ENCODE results near the gene HSPBP1. TPM values are rescaled to one million over a fixed set of nuclear protein-coding genes. Genes with fewer than 3 reads are reported as not detected.
A peak's percentile ranks its signal among the peaks of the same experiment; 100 is the strongest.

Gene HSPBP1
- total RNA-seq, 2 experiments from 2014 or later = 35.0 to 38.2 TPM

DNA sequence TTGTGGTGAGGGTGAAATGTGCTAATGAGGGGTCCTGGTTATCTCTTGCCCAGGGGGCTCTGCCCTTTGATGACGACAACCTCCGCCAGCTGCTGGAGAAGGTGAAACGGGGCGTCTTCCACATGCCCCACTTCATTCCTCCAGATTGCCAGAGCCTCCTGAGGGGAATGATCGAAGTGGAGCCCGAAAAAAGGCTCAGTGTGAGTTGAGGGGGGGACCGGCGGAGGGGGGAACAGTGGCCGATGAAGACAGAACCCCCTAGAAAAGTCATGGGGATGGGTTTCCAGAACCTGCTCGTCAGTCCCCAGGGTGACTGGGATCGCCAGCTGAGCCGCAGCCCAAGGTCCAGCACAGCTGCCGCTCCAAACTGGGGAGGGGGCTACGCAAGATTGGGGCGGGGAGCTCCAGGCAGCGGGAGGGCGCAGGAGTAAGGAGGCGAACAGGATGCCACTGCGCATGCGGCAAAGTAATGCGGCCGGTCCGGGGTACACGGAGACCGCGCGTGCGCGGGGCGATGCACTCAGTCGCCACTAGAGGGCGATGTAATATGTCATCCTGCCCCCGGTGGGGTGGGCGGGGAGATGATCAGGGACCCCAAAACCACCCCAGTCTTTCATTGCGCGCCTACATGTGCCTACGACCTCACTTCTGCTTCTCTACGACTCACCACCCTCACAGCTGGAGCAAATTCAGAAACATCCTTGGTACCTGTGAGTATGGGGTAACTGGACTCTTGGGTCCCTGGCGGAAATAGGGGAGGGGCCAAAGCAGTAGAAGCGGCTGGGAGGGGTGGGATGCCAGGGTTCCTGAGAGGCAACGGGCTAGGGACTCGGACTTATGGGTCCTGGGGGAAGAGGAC, 21.8 kb upstream of the HSPBP1 start:
- Mint-ChIP-seq H3K36me3 (peaks cover 4% of the 10 kb centered on the region), H3K27ac (peak overlapping the region; percentile 94), H3K4me1 (peaks cover 31% of the 10 kb centered on the region), H3K9me3 (ENCODE audit: low read depth) (no peaks in the 10 kb centered on the region), H3K4me3 (peak overlapping the region; percentile 78), H3K27me3 (peaks cover 3% of the 10 kb centered on the region)
- CTCF ChIA-PET = interaction anchor here (0.6 to 3.9 kb wide), 43 partner anchors 10 to 1097 kb away, joined by 3 to 58 read pairs (median 5); partner anchors contain the start of genes BRSK1, GARIN5B, HSPBP1 and ISOC2
- DNase-seq = peak; percentile 96
- peak; percentile 95 for ATAC-seq

DNA sequence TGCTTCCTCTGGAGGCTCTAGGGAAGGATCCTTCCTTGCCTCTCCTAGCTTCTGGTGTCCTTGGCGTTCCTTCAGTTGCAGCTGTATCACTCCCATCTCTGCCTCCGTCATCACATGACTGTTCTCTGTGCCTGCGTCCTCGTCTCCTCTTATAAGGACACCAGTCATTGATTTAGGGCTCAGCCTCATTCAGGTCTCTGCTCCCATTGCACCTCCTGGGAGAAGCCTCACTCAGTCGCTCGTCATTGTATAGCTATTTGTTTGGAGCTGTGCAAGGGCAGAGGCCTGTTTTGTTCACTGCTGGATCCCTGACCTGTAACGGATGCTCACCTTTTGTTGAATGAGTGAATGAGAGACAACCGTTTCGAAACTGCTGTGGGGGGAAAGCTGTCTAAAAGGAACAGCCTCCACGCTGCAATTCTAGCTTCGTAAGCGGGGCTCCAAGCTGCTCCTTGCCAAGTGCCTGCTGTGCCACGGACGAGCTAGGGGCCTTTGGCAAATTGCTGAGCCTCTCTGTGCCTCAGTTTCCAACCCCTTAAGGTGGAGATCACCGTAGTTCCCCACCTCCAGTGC, 21.1 kb upstream of the HSPBP1 start:
- H3K36me3 Mint-ChIP-seq = peaks cover 4% of the 10 kb centered on the region
- peaks cover 3% of the 10 kb centered on the region for H3K27me3 Mint-ChIP-seq
- H3K9me3 Mint-ChIP-seq (ENCODE audit: low read depth) = no peaks in the 10 kb centered on the region
- peaks cover 31% of the 10 kb centered on the region for H3K4me1 Mint-ChIP-seq
- DNase-seq (no peak), ATAC-seq (no peak)
- peak overlapping the region; percentile 94 for H3K27ac Mint-ChIP-seq
- CTCF ChIA-PET = interaction anchor here (0.6 to 3.9 kb wide), 39 partner anchors 9 to 338 kb away, joined by 3 to 58 read pairs (median 6); partner anchors contain the start of genes BRSK1, GARIN5B, HSPBP1 and ISOC2
- H3K4me3 Mint-ChIP-seq = no peak overlapping the region

DNA sequence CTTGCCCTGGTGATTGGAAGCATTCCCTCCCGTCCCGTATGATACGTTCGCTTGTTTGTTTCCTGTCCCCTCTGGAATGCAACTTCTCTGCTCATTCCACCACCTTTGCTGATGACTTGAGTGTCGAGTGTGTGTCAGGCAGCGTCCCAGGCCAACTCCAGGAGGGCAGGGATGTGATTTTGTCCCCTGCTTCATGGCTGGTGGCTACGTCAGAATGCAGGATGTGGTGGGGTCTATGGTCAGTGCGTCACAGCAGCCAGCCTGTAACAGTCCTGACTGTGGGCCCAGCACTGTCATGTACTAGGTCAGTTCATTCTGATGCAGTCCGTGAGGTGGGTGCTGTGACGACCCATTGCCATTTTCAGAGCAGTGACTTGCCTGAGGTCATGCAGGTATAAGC, 20.1 kb upstream of the HSPBP1 start:
- no peak overlapping the region for H3K4me3 Mint-ChIP-seq
- ATAC-seq = no peak
- peaks cover 25% of the 10 kb centered on the region for H3K4me1 Mint-ChIP-seq
- peaks cover 2% of the 10 kb centered on the region for H3K36me3 Mint-ChIP-seq
- no peak overlapping the region for H3K27ac Mint-ChIP-seq
- CTCF ChIA-PET = interaction anchor here (2.6 to 3.9 kb wide), 3 partner anchors 8 to 333 kb away, joined by 6 to 58 read pairs (median 46); partner anchors contain the start of gene TMEM238
- no peaks in the 10 kb centered on the region for H3K9me3 Mint-ChIP-seq (ENCODE audit: low read depth)
- H3K27me3 Mint-ChIP-seq = peaks cover 3% of the 10 kb centered on the region
- DNase-seq = no peak

DNA sequence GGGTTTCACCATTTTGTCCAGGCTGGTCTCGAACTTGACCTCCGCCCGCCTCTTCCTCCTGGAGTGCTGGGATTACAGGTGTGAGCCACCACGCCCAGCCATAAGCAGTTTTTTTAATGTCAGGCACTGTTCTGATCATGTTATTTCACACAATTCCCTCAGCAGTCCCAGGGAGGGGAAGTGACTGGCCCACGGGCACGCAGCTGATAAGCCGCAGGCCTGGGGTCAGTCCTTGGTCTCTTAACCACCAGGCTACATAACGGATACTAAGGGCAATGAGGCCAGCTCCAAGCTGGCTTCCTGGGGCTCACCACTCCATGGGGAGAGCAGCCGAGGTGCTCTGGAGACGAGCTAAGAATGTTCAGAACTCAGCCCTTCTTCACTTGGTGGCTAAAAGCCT, 17.4 kb upstream of the HSPBP1 start:
- CTCF ChIA-PET = no interaction called here
- no peak for DNase-seq
- Mint-ChIP-seq H3K27me3 (peaks cover 3% of the 10 kb centered on the region), H3K27ac (no peak overlapping the region), H3K9me3 (ENCODE audit: low read depth) (no peaks in the 10 kb centered on the region), H3K36me3 (no peaks in the 10 kb centered on the region), H3K4me3 (no peak overlapping the region), H3K4me1 (peaks cover 24% of the 10 kb centered on the region)
- ATAC-seq = no peak

DNA sequence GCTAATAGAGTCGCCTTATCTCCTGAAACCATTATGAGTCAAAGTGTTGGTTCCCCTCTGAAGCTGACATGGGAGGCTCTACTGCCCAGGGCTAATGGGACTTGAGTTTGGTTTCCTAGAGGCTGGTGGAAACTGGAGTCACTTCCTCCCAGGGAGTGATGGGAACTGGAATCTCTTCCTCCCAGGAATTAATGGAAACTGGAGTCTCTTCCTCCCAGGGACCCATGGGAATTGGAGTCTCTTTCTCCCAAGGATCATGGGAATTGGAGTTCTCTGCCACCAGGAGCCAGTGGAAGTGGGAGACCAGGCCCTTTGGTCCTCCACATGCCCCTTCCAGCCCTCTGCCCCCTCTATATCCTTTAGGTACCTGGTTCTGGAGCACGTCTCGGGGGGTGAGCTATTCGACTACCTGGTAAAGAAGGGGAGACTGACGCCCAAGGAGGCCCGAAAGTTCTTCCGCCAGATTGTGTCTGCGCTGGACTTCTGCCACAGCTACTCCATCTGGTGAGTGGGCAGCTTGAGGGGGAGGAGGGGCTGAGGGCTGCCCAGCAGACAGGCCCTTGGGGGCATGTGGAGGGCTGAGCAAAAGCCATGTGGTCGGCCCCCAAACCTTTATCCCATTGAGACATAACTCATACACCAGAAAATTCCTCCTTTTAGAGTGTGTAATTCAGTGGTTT, 9.3 kb upstream of the HSPBP1 start:
- no peak for ATAC-seq
- DNase-seq = no peak
- Mint-ChIP-seq H3K4me3 (no peak overlapping the region), H3K4me1 (peaks cover 8% of the 10 kb centered on the region), H3K9me3 (ENCODE audit: low read depth) (no peaks in the 10 kb centered on the region), H3K27ac (no peak overlapping the region), H3K27me3 (no peaks in the 10 kb centered on the region), H3K36me3 (no peaks in the 10 kb centered on the region)
- CTCF ChIA-PET = no interaction called here

DNA sequence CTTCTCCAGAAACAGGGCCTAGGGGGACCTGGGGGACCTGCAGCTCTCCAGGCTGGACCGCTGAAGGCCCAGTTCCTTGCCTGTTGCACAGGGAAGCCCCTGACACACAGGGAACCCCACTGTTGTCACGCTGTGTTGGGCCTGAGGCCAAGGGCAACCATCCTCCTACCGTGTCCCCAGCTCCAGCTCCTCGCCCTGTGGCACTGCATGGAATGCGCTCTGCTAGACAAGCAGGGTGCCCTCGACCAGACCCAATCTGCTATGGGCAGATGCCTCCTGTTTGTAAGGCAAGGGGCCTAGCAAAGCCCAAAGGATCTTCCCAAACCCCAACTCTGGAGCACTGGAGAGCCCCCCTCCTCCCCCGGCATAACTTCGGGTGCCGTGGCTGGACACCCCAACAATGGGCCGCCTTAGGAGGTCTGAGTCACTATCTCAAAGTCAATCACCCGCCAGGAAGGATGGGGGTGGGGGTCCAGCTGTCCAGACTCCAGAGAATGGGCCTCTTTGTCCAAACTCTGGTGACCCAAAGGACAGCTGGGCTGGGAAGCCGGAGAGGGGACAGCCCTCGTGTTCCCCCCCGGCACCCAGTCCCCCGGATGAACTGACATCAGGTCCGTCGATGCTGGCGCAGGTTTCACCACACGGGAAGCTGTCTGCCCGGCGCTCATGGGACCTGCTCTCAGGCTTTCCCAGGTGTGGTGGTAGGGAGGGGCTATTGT, 7.6 kb upstream of the HSPBP1 start:
- H3K27ac Mint-ChIP-seq = no peak overlapping the region
- H3K9me3 Mint-ChIP-seq (ENCODE audit: low read depth) = no peaks in the 10 kb centered on the region
- peaks cover 16% of the 10 kb centered on the region for H3K4me1 Mint-ChIP-seq
- no peaks in the 10 kb centered on the region for H3K36me3 Mint-ChIP-seq
- CTCF ChIA-PET = interaction anchor here (0.6 to 1.3 kb wide), 2 partner anchors 15 to 189 kb away, joined by 3 to 9 read pairs; no protein-coding TSS in a partner anchor
- peaks cover 4% of the 10 kb centered on the region for H3K27me3 Mint-ChIP-seq
- ATAC-seq (no peak), DNase-seq (no peak)
- H3K4me3 Mint-ChIP-seq = no peak overlapping the region

DNA sequence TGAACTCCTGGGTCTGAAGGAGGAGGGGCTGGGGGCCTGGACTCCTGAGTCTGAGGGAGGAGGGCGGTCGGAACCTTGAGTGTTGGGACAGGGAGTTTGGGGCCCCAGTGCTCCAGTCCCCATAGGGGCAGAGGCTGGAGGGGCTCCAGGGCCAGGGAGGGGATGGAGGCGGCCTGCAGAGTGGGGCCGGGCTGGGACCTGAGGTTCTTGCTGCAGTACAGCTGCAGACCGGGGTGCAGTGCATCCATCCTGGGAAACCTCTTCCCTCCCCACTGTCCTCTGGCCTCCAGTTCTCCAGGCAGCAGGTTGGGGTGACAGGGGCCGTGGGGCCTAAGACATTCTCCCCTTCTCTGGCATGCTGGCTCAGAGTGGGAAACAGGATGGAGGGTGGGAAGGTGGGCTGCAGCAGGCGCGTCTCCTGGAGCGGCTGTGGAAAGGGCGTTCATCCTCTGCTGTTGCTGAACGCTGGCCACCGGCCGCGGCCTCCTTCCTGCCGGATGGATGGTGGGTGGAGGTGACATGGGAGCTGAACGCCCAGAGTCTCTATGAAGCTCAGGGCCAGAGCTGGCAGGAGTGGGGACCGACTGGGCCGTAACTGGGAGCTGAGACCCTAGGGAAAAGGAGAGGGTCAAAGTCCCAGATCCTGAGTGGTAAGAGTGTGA, 5.5 kb upstream of the HSPBP1 start:
- Mint-ChIP-seq H3K27me3 (peaks cover 4% of the 10 kb centered on the region), H3K4me1 (peaks cover 22% of the 10 kb centered on the region), H3K27ac (no peak overlapping the region), H3K9me3 (ENCODE audit: low read depth) (no peaks in the 10 kb centered on the region), H3K36me3 (no peaks in the 10 kb centered on the region), H3K4me3 (no peak overlapping the region)
- CTCF ChIA-PET = no interaction called here
- no peak for DNase-seq
- ATAC-seq = no peak

DNA sequence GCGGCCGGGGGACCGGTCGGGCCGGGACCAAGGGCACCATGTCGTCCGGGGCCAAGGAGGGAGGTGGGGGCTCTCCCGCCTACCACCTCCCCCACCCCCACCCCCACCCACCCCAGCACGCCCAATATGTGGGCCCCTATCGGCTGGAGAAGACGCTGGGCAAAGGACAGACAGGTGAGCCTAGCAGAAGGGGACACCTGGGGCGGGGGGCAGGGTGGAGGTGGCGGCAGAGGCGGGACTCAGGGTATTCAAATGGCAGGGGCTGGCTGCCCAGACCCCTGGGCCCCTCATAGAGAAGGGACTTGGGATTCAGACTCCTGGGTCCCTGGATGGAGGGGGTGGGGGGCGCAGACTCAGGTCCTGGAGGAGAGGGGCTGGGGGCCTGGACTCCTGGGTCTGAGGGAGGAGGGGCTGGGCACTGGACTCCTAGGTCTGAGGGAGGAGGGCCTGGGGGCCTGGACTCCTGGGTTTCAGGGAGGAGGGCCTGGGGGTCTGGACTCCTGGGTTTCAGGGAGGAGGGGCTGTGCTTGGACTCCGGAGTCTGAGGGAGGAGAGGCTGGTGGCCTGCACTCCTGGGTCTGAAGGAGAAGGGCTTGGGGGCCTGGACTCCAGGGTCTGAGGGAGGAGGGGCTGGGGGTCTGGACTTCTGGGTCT, 4.6 kb upstream of the HSPBP1 start:
- CTCF ChIA-PET = no interaction called here
- ATAC-seq (no peak), DNase-seq (no peak)
- no peak overlapping the region for H3K27ac Mint-ChIP-seq
- no peaks in the 10 kb centered on the region for H3K9me3 Mint-ChIP-seq (ENCODE audit: low read depth)
- peaks cover 28% of the 10 kb centered on the region for H3K4me1 Mint-ChIP-seq
- no peaks in the 10 kb centered on the region for H3K36me3 Mint-ChIP-seq
- H3K4me3 Mint-ChIP-seq = no peak overlapping the region
- peaks cover 4% of the 10 kb centered on the region for H3K27me3 Mint-ChIP-seq

DNA sequence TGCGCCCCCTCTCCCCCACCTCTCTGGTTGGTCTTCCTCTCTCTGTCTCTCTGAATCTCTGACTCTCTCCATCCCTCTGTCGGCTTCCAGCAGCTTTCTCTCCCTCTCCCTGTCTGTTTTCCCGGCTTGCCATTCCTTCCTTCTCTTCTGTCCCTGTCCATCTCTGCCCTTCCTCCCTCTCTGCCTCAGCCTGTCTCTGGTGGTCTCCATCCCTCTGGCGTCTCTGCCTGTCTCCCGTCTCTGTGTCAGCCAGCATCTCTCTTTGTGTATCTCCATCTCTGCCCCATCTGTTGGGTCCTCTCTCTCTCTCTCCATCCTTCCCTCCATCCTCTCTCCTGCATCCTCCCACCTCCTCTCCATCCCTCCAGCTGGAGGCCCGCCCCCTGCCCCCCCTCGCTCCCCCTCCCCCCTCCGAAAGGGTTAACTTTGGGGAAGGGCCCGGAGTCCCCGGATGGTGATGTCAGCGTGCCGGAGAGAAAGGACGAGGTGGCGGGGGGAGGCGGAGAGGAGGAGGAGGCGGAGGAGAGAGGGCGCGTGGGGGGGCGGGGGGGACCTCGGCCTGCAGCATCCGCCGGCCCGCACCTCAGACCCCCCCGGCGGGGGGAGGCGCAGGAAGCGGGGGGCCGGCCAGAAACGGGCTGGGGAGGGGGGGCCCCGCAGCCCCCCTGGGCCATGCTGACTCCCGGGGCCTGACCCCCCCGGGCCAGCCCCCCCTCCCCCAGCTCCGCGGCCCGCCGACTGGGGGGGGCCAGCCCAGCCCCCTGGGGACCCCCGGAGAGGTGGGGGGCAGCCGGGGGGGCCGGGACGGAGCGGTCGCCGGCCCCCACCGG, 3.9 kb upstream of the HSPBP1 start, which contains the start of gene BRSK1:
TSS of gene BRSK1 (plus strand) at position 450 of the 830 bp plus-strand sequence. CDS start 446 bp downstream, outside the sequence.
- Mint-ChIP-seq H3K27me3 (peaks cover 4% of the 10 kb centered on the region), H3K27ac (peak within 1 kb of the TSS; percentile 38), H3K9me3 (ENCODE audit: low read depth) (no peaks in the 10 kb centered on the region), H3K4me1 (peaks cover 34% of the 10 kb centered on the region), H3K36me3 (no peaks in the 10 kb centered on the region), H3K4me3 (peak within 1 kb of the TSS; percentile 59)
- ATAC-seq (no peak), DNase-seq (peak; percentile 75)
- CTCF ChIA-PET = interaction anchor here (0.8 to 2.4 kb wide), 5 partner anchors 8 to 135 kb away, joined by 3 to 12 read pairs (median 3); partner anchors contain the start of gene PPP6R1

DNA sequence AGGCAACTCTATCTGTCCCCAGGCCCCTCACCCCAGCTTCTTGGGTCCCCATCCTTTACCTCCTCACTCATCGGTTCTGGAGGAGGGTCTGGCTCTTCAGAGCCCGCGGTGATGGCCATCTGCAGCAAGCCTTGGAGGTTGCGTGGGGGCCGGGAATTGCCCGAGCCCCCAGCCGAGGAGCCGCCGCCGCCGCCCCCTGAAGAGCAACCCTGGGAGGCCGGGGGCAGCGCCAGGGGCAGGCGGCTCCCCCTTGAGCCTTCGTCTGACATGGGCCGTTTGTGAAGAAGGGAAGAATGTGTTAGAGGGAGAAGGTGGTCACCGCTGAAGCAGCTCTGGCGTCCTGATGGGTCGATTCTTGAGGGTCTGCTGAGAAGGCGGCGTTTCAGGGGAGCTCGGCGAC, 570 bp downstream of the HSPBP1 start:
- CTCF ChIA-PET = interaction anchor here (1.1 to 3.6 kb wide), 9 partner anchors 13 to 347 kb away, joined by 3 to 18 read pairs (median 4); no protein-coding TSS in a partner anchor
- ATAC-seq = no peak
- Mint-ChIP-seq H3K4me3 (peak overlapping the region; percentile 91), H3K9me3 (ENCODE audit: low read depth) (no peaks in the 10 kb centered on the region), H3K27ac (peak overlapping the region; percentile 98), H3K36me3 (peaks cover 4% of the 10 kb centered on the region), H3K27me3 (peaks cover 4% of the 10 kb centered on the region), H3K4me1 (peaks cover 62% of the 10 kb centered on the region)
- no peak for DNase-seq

DNA sequence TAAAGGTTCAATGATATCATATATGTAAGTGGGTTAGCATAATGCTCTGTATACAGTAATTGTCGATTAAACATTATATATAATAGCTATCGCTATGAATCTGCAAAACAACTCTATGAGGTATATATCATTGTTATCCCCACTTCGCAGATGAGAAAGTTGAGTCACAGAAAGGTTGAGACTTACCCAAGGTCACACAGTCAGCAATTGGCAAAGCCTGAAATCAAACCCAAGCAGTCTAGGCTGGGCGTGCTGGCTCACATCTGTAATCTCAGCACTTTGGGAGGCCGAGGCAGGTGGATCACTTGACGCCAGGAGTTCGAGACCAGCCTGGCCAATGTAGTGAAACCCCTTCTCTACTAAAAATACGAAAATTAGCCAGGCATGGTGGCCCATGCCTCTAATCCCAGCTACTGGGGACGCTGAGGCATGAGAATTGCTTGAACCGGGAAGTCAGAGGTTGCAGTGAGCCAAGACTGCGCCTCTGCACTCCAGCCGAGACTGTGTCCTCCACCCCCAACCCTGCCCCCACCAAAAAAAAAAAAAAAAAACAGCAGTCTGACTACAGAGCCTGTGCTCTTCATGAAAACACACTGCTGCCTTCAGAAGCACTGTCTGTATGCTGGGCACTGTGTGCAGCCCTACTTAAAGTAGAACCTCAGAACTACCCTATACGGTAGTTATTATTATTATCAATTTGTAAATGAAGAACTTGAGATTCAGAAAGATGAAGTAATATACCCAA, 1.3 kb downstream of the HSPBP1 start:
- H3K27me3 Mint-ChIP-seq = peaks cover 3% of the 10 kb centered on the region
- CTCF ChIA-PET = interaction anchor here (0.6 to 3.8 kb wide), 5 partner anchors 13 to 236 kb away, joined by 3 to 19 read pairs (median 3); partner anchors contain the start of gene ZNF628

More for the DNA sequence above, 1.3 kb downstream of the HSPBP1 start:
- Mint-ChIP-seq H3K4me3 (peak overlapping the region; percentile 91), H3K36me3 (peaks cover 4% of the 10 kb centered on the region), H3K9me3 (ENCODE audit: low read depth) (no peaks in the 10 kb centered on the region), H3K4me1 (peaks cover 61% of the 10 kb centered on the region), H3K27ac (peak overlapping the region; percentile 98)
- DNase-seq = no peak
- ATAC-seq = no peak

All from activated CD8-positive, alpha-beta memory T cell treated with anti-CD3 and anti-CD28 coated beads, Interleukin-2, amount 10 ng/mL, durations not matched to agents 7 days and 5 days (primary cell).